SKM-1 treated with dmso at 0.1 percent for 144 hours (cell line): ENCODE data around the gene TAF3.
"Not testable (repeated sequence)": the region's sequence is repeated elsewhere in the genome, so short reads cannot be mapped to it uniquely, and the experiment has no call there.

ENCODE experiments used
- DNase-seq: peaks from one replicate; lab custom pipeline; 2025; ENCODE audit not compliant: unreplicated experiment; lab: John Stamatoyannopoulos, UW

TAF3 gene

DNA sequence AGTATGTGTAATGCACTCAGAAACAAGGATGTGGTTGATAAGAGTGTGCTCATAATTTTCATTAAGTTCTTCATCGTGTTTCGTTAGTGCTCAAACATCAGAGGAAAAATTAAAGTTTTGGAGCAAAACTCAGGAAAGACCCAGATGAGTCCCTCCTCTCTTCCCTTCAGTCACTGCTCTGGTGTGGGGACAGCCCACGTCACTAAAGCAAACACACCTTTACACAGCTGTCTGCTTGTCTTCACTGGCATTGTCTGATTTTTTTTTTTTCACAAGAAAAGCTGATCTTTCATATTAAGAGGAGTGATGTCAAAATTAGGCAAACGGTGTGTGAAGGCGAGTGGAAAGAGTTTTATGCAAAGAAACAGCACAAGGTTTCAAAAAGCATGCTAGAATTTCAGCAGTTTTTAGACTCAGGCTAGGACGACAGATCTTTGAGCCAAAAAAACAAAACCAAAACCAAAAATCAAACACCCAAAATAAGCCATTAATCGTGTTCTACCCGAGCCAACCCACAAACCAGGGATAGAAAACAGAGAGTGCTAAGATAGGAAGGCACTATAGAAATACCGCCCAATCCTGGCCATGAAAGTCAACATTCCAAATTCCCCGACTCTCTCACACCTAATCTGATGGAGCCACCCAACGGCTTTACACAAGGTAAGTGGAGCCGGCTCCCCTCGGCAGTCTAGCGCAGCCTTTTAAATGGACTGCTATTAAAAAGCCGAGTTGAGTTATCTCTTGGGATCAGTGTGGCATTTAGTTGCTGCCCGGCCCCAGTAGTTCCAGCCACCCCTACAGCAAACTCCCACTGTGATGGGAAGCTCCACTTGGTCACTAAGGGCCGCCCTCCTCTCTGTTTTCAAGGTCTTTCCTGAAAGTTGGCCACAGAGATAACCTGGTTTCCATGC lies 208.3 kb downstream of the TAF3 start:
- no peak for DNase-seq

- DNase-seq, result not testable (repeated sequence)
Measured at GRCh38 chr10:8031211-8031610, 212.9 kb downstream of the TAF3 start.

GRCh38 chr10:8032558-8032957 lies 214.3 kb downstream of the TAF3 start:
- DNase-seq, result no peak

GRCh38 chr10:8033812-8034465 lies 215.6 kb downstream of the TAF3 start:
- DNase-seq, result no peak

DNA sequence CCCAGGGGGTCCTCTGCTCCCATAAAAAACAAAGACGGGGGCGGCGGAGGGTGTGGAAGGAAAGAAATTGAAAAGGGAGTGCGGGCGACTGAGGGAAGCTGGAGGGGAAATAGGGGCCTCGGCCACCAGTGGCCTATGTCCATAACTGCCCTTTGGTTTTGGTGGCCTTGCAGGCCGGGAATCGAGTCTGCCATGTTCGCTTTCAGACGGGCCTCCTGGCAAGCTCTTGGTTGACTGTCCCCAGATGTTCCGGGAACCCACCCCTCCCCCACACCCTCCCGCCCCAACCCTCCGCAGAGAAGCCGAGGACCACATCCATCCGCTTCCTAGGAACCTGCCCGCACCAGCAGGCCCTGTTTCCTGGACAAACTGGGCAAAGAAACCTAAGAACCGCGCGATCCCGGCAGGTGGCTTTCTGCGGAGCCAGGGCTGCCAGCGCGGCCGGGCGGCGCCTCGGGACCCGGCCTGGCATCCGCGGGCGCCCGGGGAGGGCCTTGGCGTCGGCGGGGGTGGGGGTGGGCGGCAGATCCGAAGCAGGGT lies 216.2 kb downstream of the TAF3 start:
- no peak for DNase-seq

DNA sequence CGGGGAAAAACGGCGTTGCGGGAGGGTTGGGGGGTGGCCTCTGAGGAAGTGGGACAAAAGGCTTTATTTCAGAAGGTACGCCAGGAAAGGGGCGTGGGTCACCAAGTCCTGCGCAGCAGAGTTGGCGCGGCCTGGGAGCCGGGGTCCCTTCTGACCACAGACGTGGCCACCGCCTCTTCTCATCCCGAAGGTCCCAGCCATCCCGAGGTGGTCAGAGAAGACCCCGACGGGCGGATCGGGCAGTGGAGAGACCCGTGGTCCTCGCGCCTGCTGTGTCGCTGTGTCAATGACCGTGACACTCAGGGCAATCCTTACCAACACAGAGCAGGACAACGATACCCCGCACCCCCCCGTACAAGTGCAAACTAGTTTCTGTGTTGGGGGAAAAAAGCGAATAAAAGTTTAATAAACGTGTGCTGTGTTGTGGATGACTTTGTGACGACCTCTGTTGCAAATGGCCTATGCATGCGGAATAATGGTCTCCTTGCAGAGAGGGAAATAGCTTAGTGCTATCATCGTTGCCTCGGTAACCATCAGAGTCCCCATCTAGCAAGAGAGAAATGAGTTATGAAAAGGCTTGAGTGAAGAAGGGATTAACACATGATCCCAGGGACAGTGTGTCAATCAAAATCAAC lies 216.8 kb downstream of the TAF3 start:
- no peak for DNase-seq

GRCh38 chr10:8035641-8036470 lies 217.6 kb downstream of the TAF3 start:
- no peak for DNase-seq

DNA sequence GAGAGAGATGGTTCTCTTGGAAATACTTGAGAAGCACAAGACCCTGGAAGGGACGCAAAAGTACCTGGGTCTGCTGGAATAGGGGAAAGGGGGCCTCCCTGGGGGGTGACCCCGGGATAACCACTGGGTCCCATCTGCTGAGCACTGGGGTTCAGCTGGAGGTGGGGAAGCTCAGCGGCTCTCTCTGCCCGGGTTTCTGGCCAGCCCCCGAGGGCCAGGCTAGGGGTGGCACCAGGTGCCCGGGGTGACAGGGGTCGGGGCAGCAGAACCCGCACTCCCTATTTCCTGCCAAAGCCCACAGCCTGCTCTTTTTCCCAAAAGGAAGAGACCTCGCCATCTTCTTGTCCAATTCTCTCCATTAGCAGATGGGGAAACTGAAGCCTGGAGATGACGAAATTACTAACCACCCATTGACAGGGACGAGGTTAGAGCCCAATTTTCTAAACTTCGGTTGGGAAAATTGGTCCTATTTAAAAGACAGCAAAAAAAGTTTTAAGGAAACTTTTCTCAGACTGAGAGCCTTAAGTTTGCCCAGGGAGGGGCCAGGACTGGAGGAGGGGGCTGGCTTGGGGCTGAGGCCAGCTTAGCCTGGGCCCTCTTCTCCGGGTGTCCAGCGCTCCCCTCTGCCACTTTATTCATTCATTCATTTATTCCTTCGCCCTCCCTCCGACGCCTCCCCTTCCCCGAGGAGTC lies 218.3 kb downstream of the TAF3 start:
- no peak for DNase-seq

GRCh38 chr10:8037199-8037801 lies 219.0 kb downstream of the TAF3 start:
- no peak for DNase-seq

DNA sequence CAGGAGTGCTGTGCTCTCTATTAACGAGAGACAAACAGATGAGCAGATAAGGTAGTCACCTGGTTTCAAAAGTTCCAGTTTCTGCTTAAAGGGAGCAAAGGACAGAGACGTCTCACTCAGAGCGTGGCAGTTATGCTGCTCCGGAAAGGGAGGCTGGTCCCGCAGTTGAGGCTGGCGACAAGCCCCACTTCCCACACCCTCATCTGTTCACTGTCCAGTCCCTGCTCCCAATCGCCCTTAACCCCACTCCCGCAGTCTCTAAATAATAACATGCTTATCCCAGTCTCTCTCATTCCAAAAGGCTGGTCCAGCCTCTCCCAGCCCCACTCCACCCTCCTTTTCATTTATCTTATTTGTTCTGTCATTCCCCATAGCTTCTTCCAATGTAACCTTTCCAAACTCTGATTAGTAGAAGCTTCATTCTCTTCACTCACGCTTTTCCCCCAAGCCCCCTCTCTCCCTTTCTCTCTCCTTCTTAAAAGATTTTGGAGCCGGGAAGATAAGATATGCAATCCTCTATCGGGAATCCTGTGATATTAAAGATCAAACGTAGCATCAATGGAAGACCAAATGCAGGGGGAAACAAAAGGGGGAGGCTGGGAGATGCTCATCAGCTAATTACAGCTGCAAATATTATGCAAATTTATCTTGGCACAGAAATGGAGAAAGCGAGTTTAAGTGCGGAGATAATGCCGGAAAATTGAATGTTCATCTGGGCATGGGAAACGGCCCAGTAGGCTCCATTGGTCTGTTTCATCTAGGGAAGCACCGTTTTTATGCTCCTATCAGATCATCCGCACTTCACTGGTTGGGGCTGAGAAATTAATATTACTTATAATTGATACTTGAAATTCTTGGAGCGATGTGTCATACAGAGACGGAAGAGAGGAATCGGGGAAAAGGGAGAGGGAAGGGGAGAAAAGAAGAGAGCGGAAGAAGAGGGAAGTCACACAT lies 219.9 kb downstream of the TAF3 start:
- DNase-seq, result no peak

DNA sequence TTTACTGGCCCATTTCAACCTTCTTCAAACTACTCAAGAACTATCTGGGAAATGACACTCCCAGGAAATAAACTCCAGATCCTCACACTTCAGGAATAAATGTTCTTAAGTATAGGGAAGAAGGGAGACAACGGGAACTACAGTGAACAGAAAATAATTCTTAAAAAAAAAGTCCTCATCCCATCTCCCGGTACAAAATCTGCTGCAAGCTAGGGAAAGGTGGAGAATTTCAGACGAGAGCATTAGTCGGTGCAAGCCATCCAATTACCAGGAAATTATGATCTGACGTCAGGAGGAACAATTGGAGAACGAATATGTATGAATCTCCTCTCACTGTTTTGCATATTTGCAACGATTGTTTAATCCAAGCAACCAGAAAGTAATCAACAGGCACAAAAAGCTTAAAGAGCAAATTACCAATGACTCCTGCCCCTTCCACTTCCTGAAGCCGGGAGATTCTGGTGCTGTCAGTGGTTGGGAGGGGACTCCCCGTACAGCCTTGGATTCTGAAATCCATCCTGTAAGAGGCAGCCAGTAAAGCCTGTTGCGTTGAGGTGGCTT lies 221.1 kb downstream of the TAF3 start:
- no peak for DNase-seq

GRCh38 chr10:8040651-8041050 lies 222.3 kb downstream of the TAF3 start:
- no peak for DNase-seq

GRCh38 chr10:8041284-8041991 lies 223.1 kb downstream of the TAF3 start:
- DNase-seq, result no peak

DNA sequence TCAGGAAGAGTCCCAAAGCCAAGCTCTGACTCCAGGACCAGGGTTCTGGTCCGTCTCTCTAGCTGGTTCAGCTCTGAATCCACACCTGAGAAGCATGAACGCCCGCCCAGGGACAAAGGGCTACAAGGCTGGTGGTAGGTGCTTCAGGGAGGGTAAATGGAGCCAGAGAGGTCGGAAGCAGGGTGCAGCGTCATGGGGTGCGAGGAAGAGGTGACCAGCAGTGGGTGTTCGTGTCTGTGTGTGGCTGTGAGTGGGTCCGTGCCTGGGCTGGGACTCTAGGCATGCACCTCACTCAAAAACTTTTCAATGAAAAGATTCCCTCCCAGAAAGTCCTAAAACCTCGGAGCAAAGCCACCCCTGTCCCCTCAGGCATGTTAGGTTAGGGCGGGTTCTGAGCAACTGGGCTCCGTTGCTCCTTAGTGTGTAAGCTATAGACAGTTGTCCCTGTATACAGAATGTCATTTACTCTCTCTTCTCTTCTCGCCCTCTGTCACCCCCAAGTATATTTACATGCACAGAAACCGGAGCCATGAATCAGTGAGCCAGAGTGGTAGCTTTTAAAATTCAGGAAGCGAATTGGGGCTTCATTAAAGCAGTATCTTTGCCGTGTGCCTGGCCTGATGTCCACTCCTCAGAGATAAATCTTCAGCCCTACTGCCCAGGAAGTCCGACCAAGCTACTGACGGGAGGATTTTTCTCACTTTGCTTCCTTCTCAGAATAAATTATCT lies 223.9 kb downstream of the TAF3 start:
- DNase-seq, result no peak

DNA sequence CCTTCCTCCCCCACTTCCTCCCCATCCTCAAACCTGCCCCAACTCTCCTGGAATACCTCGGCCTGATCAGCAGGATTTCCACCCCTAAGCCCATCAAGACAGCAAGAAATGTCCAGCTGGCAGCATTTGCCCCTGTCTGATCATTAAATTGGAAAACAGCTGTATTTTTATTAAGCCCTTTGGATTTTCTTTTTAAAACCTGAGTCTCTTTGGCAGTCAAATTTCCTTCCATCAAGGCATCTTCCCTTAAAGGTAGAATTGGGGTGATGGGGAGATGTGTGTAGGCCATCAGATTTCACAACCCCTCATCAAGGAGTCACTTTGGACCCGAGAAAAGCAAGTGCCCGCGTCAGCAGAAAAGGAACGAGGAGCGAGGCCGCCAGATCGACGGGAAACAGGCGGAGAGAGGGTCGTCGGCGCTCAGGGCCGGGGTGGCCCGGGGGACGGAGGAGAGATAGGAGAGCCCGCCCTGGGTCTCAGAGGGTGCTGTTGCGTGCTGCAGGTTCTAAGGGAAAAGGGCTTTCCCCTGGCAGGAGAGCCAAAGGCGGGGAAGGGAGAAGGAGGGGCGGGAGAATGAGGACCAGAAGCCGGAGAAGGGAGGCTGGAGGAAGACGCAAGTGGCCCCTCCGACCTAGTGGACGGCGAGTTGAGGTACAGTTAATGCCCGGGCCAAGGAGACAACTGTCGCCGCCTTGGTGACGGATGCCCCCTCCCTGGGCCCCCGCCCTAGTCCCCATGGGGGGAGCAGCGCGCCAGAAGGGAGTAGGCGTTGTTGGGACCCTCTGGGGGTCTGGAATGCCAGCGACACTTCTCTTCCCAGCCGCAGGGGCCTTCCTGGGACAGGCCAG lies 224.6 kb downstream of the TAF3 start:
- DNase-seq, result no peak
